K562 (cell line): Measurements from ENCODE around the gene CRYZL1.

Experiments
- C11orf30 ChIP-seq: fragments of 450-650 bp; IDR thresholded peaks from 2 replicates; pipeline ENCODE4 v1.6.1; 2016; ENCODE audit warnings: low read depth, mild to moderate bottlenecking
- HDAC2 ChIP-seq: fragments of 450-650 bp; IDR thresholded peaks from 2 replicates; pipeline ENCODE4 v1.6.1; 2016; ENCODE audit warnings: mild to moderate bottlenecking
- TF ChIP-seq, protein P1 (sequence below): fragments of 450-650 bp; formaldehyde crosslinking; IDR thresholded peaks from 2 replicates; pipeline ENCODE4 v1.4.0; 2020; ENCODE audit warnings: mild to moderate bottlenecking
- TF ChIP-seq, protein P2 (sequence below), 3 experiments: IDR thresholded peaks in 2 of 3; conservative IDR thresholded peaks in 1 of 3; 2 replicates each; pipeline ENCODE4 v1.5.1; 2011 to 2012; ENCODE audit warnings: low read length in 3 of 3, mild to moderate bottlenecking in 3 of 3, control low read depth in 2 of 3, improper control_type of control experiment in 1 of 3, inconsistent platforms in 1 of 3, low read depth in 1 of 3, mixed read lengths in 1 of 3, moderate library complexity in 1 of 3; ENCODE audit not compliant: insufficient read depth in 2 of 3

DNA sequence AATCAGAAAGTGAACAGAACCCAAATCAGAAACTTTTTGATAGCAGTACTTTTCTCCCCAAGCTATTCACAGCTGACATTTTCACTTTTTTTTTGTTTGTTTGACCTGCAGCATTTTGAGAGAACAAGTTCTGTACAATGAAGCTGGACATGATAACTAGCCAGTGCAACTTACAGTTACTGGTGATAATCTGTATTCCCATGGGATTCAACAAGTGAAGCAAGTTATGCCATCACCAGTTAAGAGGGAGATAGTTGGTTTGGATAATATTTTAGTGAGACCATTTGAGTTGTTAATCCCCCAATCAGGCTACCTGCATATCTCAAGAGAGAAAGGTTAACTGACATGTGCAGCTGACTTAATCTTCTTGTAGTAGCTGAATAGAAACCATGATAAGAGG lies 80.6 kb downstream of the CRYZL1 start:
- TF ChIP-seq, protein P1, sequence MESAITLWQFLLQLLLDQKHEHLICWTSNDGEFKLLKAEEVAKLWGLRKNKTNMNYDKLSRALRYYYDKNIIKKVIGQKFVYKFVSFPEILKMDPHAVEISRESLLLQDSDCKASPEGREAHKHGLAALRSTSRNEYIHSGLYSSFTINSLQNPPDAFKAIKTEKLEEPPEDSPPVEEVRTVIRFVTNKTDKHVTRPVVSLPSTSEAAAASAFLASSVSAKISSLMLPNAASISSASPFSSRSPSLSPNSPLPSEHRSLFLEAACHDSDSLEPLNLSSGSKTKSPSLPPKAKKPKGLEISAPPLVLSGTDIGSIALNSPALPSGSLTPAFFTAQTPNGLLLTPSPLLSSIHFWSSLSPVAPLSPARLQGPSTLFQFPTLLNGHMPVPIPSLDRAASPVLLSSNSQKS (CRISPR knock-in tag): no peak
- TF ChIP-seq, protein P2, sequence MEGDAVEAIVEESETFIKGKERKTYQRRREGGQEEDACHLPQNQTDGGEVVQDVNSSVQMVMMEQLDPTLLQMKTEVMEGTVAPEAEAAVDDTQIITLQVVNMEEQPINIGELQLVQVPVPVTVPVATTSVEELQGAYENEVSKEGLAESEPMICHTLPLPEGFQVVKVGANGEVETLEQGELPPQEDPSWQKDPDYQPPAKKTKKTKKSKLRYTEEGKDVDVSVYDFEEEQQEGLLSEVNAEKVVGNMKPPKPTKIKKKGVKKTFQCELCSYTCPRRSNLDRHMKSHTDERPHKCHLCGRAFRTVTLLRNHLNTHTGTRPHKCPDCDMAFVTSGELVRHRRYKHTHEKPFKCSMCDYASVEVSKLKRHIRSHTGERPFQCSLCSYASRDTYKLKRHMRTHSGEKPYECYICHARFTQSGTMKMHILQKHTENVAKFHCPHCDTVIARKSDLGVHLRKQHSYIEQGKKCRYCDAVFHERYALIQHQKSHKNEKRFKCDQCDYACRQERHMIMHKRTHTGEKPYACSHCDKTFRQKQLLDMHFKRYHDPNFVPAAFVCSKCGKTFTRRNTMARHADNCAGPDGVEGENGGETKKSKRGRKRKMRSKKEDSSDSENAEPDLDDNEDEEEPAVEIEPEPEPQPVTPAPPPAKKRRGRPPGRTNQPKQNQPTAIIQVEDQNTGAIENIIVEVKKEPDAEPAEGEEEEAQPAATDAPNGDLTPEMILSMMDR (IDR thresholded peaks at IDR 0.05 in 2 of 3, conservative IDR thresholded peaks at IDR 0.05 in 1 of 3; ENCODE audit: insufficient read depth in 2 of 3, low read depth in 1 of 3, low read length in 3 of 3): no peak
- no peak for TF ChIP-seq HDAC2
- TF ChIP-seq C11orf30: no peak
